ENCODE measurements around the gene FRMPD2.

FRMPD2 gene, protein sequence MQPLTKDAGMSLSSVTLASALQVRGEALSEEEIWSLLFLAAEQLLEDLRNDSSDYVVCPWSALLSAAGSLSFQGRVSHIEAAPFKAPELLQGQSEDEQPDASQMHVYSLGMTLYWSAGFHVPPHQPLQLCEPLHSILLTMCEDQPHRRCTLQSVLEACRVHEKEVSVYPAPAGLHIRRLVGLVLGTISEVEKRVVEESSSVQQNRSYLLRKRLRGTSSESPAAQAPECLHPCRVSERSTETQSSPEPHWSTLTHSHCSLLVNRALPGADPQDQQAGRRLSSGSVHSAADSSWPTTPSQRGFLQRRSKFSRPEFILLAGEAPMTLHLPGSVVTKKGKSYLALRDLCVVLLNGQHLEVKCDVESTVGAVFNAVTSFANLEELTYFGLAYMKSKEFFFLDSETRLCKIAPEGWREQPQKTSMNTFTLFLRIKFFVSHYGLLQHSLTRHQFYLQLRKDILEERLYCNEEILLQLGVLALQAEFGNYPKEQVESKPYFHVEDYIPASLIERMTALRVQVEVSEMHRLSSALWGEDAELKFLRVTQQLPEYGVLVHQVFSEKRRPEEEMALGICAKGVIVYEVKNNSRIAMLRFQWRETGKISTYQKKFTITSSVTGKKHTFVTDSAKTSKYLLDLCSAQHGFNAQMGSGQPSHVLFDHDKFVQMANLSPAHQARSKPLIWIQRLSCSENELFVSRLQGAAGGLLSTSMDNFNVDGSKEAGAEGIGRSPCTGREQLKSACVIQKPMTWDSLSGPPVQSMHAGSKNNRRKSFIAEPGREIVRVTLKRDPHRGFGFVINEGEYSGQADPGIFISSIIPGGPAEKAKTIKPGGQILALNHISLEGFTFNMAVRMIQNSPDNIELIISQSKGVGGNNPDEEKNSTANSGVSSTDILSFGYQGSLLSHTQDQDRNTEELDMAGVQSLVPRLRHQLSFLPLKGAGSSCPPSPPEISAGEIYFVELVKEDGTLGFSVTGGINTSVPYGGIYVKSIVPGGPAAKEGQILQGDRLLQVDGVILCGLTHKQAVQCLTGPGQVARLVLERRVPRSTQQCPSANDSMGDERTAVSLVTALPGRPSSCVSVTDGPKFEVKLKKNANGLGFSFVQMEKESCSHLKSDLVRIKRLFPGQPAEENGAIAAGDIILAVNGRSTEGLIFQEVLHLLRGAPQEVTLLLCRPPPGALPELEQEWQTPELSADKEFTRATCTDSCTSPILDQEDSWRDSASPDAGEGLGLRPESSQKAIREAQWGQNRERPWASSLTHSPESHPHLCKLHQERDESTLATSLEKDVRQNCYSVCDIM (N-terminal part only)

DNA sequence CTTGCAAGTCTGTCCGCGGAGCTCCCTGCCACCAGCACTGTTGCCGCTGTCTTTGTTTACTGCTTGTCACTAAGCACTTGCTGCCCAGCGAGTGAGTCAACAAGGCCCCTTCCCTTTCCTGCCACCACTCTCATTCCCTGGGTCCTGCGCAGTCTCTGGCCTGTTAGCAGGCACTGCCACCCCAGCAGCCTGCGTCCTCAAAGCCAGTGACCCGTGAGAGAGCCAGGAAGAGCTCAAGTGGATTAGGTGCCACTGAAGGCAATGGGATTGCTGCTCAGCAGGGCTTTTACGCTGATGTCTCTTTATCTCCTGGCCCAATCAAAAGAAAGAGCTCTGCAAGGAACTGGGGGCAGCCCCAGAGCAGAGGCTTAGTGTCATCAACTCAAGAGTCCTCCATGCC is at the start of gene FRMPD2:
FRMPD2 (minus strand) TSS at position 61 of the 400 bp plus-strand sequence. CDS start 129 bp downstream, outside the sequence.
- no peak for DNase-seq (ENCODE audit: low read depth in 2 of 2, low spot score in 1 of 2)

DNA sequence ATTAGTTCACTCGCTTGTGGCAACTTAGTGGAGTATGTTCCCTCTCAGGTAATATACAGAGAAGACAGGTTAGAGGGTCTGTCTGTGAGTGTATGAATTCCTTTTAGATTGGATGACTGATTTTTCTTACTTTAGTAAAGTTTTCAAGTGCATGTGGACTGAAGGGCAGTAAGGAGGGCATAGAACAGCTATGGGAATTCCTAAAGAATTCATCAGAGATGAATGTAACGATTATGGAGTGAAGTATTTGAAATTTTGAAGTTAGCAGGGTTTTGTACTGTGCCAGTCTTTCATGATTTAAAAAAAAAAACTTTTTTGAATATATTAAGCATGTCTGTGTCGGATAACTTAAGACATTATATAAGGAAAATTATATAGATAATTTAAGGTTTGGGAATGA is 47.5 kb upstream of the FRMPD2 start:
- DNase-seq (ENCODE audit: low read depth in 2 of 2, low spot score in 1 of 2): no peak

DNA sequence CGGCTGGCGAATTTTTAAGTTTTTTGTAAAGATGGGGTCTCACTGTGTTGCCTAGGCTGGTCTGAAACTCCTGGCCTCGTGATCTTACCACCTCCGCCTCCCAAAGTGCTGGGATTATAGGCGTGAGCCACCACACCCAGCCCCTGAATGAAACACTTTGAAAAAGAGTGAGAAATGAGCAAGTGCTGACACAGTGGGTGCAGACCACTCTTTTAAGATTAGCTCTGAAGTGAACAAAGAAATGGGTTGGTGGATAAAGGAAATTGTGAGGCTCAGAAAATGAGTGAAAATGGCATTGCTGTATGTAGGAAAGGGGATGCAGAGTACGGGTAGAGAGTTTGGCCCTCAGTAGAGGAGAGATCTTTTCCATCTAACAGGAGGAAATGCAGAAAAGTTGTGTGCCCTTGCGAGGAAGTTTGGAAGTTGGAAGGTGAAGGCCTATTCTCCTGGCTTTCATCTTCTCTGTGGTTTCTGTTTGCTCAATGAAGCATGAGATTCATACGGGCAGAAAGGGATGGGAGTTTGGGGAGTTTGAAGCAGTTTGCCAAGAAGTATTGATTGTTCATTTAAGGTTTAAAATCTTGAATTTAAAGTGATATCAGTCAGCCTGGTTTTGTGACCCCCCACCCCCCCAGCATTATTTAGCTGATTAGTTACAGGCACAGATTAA is 43.0 kb upstream of the FRMPD2 start:
- DNase-seq (ENCODE audit: low read depth in 2 of 2, low spot score in 1 of 2): no peak

DNA sequence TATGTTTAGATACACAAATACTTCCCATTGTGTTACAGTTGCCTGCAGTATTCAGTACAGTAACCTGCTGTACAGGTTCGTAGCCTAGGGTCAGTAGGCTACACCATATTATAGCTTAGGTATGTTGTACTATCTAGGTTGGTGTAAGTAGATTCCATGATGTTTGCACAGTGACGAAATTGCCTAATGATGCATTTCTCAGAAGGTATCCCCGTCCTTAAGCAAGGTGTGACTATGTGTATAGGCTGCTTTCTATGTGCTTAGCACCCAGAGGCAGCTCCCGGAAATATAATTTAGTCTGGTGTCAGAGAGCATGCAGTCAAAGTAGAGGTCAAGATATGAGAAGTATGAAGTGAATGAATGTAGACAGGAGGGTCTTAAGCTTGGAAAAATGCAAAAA is 41.7 kb upstream of the FRMPD2 start:
- DNase-seq (ENCODE audit: low read depth in 2 of 2, low spot score in 1 of 2): no peak

DNA sequence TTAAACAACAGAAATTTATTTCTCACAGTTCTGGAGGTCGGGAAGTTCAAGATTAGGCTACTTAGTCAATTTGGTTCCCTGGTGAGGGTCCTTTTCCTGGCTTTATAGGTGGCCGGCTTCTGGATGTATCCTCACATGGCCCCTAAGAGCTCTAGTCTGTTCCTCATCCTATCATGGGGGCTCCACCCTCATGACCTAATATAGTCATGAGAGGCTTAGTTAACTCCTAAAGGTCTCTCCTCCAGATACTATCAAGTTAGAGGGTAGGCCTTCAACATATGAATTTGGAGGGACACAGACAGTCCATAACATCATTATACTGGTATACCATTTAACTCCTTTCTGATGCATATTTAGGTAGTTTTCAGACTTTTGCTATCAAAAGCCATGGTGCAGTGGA is 39.6 kb upstream of the FRMPD2 start:
- DNase-seq (ENCODE audit: low read depth in 2 of 2, low spot score in 1 of 2): no peak

DNA sequence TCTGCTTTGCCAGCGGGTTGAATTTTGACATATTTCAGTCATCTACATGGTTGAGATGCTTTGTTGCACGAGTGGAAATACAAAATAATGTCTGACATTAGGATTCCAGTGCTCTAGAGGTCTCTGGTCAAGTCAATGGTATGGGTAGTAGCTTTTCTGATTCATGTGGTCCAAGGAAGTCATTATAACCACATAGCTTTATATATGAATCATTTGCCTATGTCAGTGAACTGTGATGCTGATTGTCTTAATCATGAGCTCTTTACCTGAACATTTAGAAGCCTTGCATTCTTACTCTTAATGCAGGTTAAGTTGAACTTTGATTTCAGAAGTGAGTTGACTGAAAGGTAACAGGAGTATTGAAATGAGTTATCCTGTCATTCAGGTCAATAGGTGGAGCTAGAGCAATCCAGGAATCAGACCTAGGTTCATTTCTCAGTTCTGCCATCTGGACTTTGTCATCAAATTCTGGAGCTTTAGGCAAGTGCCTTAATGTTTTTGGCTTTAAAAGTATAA is 35.3 kb upstream of the FRMPD2 start:
- no peak for DNase-seq (ENCODE audit: low read depth in 2 of 2, low spot score in 1 of 2)

DNA sequence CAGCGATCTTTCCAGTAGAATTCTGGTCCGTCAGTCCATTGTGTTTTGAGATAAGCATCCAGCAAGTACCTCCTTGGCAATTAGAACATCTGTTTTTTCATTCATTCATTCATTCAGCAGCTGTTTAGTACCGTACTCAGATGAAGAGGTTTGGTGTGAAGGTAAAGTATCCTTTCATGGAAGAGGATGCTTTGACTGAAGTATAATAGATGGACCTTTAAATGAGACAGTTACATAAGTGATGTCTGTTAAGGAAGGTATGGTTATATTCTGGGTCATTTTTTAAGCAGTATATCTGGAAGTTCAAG is 33.2 kb upstream of the FRMPD2 start:
- DNase-seq (ENCODE audit: low read depth in 2 of 2, low spot score in 1 of 2): no peak

DNA sequence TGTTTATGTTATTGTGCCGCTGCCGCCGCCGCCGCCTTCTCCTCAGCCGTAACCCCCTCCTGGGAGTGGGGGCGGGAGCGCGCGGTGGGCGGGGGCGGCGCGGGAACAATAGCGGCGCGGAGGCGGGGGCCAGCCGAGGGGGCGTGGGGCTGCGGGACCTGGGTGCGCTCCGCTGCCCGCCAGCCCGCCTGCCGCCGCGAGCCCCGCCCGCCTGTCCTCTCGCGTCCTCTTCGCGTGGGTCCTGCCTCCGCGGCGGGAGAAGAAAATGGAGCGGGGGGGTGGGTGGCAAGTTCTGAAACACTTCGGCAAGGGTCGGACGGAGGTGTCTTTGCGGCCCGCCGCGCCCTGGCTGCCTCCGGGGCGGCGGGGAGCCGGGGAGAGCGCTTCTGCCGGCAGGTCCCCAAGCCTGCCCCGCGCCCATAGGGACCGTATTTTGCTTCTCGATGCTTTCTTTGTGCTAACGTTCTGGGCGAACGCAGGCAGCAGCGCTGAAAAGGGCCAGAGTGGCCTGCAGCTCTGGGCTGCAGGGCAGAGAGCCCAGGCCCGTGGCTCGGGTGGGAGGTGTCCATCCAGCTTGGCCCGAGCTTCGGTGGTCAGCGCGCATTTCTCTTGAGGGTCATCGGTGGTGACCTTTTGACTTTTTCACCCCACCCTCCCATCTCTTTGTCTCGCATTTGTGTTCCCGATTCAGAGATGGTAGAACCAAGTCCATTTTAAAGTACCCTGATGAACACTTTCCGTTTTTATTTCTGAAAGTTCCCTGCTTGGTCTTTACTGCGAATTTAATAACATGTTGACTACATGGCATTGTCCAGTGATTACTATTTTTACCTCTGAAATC is 32.6 kb upstream of the FRMPD2 start:
- peak; percentile 37 to 62 for DNase-seq (ENCODE audit: low read depth in 2 of 2, low spot score in 1 of 2)

DNA sequence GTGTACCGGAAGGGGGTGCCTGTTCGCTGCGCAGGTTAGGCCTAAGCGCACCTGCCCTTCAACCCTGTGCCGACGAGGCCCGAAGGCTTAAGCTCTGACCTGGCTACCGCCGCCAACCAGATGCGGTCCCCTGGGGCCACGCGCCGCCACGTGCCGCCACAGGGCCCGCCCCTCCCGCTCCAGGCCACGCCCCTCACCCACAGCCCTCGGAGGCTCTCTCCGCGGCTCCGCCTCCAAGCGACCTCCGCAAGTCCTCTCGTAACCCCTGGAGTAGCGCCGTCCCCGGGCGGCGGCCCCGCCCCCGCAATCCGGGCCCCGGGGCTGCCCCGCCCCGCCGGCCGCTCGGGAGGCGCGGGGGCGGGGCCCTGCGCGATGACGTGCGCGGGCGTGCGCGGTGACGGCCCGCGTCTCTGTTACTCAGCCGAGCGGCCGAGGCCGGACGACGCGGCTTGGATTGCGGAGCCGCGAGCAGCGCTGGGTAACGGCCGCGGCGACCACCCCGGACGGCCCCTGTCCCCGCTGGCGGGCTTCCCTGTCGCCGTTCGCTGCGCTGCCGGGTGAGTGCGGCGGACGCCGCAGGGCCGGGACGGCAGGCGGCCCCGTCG is 31.9 kb upstream of the FRMPD2 start, which contains the start of gene MAPK8:
MAPK8 (plus strand) TSS at position 413 of the 605 bp plus-strand sequence. CDS start 94,984 bp downstream, outside the sequence.
- DNase-seq (ENCODE audit: low read depth in 2 of 2, low spot score in 1 of 2): peak; percentile 89 to 90

DNA sequence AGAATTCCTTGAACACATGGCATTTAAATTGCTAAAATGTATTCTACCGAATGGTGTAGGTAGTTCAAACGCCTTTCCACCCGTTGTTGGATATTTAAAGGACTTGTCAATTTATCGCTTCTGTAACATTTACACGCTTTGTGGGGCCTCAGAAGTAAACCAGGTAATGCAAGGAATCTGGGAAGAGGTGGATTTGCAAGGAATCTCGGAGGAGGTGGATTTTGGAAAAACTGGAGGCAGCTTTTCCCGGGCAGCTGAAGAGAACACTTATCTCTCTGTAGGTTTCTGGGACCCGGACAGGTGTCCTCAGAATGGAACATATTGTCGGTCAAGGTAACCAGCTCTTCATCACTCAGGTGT is 31.4 kb upstream of the FRMPD2 start:
- no peak for DNase-seq (ENCODE audit: low read depth in 2 of 2, low spot score in 1 of 2)

DNA sequence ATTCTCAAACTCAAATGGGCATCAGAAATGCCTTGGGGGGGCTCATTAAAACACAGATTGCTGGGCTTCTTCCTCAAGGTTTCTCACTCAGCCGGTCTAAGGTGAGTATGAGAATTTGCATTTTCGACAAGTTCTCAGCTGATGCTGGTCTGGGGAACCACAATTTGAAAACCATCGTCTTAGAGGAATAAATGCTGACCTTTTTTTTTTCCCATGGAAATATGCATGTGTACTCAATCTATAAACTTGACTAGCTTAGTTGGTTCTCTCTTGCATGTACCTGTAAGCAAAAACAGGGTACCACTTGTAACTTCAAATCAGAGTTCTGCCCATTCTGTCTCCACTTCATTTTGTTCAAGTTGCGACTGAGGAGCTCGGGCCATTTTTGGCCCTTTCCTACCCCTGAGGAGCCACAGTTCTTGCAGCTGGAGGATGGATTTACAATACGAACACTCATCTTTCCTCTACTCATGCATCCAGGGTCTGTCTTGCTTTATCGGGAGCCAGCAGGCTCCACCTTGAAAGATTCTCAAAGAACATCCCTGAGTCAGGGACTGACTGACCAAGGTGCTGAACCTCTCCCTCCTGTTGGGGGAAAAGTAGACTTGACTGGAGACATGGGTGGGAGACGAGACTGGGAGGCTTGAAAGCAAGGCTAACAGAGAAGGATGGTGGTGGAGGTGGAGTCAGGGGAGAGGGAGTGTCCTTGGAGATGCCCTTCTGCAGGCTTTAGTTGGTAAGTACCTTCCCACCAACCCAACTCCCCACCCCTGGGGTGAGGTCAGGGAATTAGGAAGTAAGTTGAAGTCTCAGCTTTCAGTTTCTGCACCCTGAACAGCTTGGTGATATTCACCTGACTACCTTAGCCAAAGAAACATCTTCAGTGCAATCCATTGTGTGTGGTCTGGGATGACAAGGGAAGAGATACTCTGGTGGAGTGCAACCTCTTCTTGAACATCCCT is 28.3 kb upstream of the FRMPD2 start:
- no peak for DNase-seq (ENCODE audit: low read depth in 2 of 2, low spot score in 1 of 2)

DNA sequence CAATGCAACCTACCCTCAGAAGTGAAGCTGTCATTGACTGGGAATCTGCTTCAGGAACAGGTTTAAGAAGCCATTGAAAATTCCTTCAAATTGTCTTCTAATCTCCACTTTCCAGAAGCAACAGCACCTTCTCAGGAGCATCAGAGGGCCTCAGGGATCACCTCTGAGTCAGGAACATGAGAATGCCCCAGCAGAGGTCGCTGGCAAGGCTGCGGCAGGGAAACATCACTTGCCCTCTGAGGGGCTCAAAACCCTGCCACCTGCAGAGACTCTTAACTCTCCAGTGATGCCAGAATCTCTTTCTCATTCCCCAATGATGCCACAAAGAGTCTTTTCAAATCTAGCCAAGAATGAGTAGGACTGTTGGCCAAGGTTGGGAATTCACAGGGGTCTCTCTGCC is 26.1 kb upstream of the FRMPD2 start:
- no peak for DNase-seq (ENCODE audit: low read depth in 2 of 2, low spot score in 1 of 2)

DNA sequence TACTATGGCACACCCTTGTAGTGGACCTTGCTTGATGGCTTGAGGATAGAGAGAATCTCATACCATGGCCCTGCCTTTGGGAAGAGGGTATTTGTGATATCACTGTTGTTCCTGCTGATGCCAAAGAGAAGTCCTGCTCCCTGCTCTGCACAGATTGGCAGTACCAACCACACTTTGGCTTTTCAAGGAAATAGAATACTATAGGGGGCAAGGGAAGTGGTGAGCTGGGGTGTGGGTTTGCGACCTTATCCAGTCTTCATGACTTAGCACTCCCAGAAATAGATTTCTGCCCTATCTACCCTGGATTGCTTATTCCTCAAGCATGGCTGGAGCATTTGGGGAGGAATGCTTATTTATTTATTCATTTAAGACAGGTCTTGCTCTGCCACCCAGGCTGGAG is 25.2 kb upstream of the FRMPD2 start:
- no peak for DNase-seq (ENCODE audit: low read depth in 2 of 2, low spot score in 1 of 2)

DNA sequence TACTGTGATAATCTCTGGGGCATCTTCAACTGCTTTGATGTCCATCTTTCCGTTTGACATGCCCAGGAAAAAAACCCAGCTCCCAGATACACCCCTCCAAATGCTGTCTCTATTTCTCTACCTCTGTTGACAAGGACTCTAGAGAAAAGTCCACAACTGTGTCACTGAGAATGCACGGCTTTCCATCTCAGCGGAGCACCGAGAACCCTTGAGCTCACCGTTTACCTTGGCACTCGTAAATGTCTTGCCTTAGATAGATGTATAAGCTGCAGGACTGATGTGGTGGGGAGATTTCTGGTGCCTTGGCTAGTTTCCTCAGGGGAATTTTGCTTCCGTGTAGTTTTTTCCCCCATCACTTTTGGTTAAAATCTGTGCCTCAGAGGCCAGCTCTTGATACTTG is 24.6 kb upstream of the FRMPD2 start:
- DNase-seq (ENCODE audit: low read depth in 2 of 2, low spot score in 1 of 2): no peak

DNA sequence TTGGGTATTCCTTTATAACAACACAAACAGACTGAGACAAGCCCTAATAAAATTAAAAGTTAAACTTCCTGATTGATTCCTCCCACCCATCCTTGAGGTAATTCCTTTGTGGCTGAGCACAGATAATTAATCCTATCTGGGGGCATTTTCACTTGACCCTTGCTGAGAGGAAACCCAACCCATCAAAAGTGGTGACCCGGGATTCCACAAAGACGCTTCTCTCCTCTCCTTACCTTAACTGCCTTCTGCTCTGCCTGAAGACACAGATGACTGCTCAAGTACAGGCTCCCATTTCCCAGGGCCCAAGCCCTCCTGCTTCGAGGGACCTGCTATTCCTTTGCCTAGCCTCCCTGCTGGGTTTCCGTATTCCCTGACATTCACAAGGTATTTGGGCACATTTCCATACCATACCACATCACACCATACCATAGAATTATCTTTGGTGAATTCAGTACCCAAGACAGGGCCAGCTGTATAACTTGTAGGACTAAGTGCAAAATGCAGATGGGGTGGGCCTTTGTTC is 22.1 kb upstream of the FRMPD2 start:
- DNase-seq (ENCODE audit: low read depth in 2 of 2, low spot score in 1 of 2): no peak

DNA sequence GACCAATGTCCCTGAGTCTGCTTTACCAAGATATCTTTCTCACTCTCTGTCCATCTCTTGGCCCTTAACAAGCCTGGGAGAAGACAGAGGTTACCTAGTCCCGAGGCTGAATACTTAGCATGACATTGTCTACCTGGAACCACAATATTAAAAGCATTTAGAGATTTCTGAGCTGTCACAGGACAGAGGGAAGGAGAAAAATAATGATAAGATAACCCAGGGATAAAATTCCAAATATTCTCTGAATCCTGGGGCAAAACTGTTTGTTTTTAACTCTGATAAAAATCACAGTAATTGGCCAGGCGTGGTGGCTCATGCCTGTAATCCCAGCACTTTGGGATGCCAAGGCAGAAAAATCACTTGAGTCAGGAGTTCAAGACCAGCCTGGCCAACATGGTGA is 19.9 kb upstream of the FRMPD2 start:
- DNase-seq (ENCODE audit: low read depth in 2 of 2, low spot score in 1 of 2): no peak

DNA sequence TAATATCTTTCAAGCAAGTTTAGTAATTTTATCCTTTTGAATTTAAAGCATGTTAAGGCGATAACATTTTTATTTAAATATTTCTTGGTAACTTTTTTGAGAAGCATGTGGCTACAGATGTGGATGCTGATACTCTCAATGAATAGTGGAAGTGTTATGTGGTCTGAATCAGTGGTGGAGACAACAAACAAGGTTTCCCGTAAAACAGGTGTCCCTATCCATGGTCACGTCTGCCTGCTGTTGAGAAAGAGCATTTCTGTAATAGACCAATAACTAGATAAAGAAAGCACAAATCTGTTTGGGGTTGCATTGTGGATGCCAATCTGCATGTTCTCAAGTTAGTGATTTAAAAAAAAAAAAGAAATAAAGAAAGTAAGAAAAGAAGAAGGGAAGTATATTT is 18.1 kb upstream of the FRMPD2 start:
- no peak for DNase-seq (ENCODE audit: low read depth in 2 of 2, low spot score in 1 of 2)

DNA sequence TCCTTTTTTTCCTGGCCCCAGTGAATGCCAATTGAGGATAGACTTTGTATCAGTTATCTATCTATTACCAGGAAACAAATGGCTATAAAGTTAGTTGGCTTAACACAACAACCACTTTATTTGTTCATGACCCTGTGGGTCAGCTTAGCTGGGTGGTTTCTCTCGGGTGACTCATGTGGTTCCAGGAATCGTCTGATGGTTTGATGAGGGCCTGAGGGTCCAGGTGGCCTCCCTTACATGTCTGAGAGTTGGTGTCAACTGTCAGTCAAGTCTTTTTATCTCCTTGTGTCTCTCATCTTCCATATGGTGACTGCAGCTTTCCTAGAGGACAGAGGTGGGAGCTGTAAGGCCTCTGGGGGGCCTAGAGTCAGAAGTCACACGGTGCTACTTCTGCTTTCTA is 16.7 kb upstream of the FRMPD2 start:
- no peak for DNase-seq (ENCODE audit: low read depth in 2 of 2, low spot score in 1 of 2)

Data from stimulated activated CD8-positive, alpha-beta memory T cell treated with anti-CD3 and anti-CD28 coated beads, Interleukin-4, amount 100 ng/mL, for 4 hours (primary cell).